Frontal cortex (tissue), 4 donors: Measurements from ENCODE around the gene ZNF593. TPM values are rescaled to one million over a fixed set of nuclear protein-coding genes. Genes with fewer than 3 reads are reported as not detected.

Experiments used
- DNase-seq, 2 donors: peaks; one replicate each; pipeline ENCODE4 v3.0.0; 2012; ENCODE audit warnings: low spot score in 2 of 2
- FAIRE-seq: peaks from 2 replicates; lab custom pipeline; 2012; peaks lifted over from hg19 to GRCh38; lab: Jason Lieb, UNC
- total RNA-seq: library from RNA; depleted of rRNA; stranded (reverse); fragments of >200 nt; gene quantifications from one replicate; pipeline ENCODE4 v1.2.3, GENCODE V29; 2014
- donor health status: control.
- donor health status: control.
- donor health status: control.

Gene ZNF593
- total RNA-seq, 1 donor from 2014 or later = 11.0 TPM

GRCh38 chr1:26190373-26190987 lies 20.8 kb downstream of the ZNF593 start, which contains the start of gene CATSPER4:
TSS of gene CATSPER4 (plus strand) at chr1:26190602. CDS start at chr1:26190628, 26 bp downstream.
- FAIRE-seq = no peak
- no peak for DNase-seq

DNA sequence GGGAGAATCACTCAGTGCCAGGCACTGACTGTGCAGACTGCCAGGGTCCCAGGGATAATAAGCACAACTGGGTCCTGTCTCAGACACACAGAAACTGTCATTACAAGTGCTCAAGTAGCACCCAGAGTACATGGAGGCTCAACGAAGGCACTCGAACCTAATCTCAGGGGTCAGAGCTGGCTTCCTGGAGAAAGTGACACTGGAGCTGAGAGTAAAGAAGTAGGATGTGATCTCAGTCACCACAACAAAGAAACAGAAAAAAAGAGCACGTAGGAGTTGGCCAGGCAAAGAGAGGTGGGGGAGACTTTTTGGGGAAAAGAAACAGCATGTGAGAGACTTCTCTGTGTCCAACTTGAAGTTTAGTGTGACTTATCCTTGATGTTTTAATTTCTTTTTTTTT lies 22.0 kb downstream of the ZNF593 start:
- no peak for FAIRE-seq
- no peak for DNase-seq

DNA sequence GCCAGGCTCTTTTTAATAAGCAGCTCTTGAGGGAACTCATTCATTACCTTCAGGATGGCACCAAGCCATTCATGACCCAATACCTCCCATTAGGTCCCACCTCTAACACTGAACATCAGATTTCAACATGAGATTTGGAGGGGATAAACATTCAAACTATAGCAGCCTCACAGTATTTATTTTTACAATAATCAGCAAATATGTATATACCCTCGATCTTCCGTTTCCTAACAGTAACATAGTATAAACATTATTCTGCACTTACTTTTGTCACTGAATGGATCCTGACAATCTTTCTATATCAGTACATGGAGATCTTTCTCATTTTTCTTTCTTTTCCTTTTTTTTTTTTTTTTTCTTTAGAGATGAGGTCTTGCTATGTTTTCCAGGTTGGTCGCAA lies 26.1 kb downstream of the ZNF593 start:
- DNase-seq = no peak
- no peak for FAIRE-seq

- DNase-seq (no peak), FAIRE-seq (no peak)
These were observed 27.6 kb downstream of the ZNF593 start for GRCh38 chr1:26197301-26197700.

DNA sequence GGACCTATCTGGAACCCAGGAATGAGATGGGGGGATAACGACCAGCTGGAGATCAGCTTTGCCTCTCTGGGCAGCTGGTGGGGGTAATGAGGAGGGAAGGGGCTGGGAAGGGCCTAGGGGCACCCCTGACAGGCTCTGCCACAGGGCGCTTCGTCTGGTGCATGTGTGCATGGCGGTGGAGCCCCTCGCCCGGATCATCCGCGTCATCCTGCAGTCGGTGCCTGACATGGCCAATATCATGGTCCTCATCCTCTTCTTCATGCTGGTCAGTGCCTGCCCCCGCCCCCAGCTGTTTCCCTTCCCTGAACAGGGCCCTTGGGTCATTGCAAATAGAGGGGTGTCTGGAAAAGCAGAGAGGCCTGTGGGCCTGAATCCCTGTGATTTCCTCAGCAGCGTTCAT lies 28.1 kb downstream of the ZNF593 start:
- FAIRE-seq (no peak), DNase-seq (no peak)

DNA sequence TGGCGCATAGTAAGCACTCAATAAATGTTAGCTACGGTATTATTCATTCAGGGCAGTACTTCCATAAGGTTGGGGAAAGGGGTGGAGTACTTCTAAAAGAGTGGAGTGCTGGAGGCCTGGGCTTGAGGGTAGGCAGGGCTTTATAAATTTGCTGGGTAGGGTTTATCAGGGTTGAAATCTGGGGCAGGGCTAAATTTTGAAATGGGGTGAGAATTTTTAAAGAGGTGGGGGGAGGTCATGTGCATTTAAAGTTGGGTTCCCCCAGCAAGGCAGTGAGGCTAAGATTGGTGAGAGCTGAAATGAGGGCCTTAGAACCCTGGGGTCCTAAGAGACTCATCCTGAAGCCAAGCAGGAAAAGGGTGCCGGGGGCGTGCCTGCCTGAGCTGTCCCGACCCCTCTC lies 30.7 kb downstream of the ZNF593 start:
- no peak for FAIRE-seq
- DNase-seq = no peak

DNA sequence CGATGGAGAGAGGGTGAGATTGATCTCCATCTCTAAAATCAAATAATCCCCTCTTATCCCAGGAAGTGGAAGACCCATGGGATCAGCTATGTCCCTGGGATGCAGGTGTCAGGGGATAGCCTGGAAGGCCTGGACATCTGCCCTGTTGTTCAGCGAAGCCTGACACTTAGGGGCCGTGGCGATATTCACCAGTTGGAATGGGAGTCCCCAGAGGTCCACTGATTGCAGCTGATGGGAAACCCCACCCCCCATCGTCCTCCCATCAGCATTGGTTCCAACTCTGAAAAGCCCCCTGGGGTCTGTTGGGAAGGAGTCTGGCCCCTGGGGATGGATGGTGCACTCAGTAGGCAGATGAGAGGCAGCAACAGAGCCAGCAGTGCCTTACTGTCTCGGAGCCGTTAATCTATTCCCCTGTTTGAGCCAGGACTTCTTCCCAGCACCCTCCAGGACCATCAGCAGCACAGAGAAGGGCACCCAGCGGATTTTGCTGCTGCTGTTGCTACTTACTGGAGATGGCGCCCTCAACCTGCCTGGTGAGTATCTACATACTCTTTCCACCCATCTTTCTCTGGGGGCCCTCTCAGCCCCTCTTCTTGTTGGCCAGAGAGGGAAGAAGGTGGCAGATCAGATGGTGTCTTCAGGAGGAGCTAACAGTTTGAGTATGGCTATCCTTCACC lies 34.1 kb downstream of the ZNF593 start:
- no peak for FAIRE-seq
- DNase-seq = no peak

- FAIRE-seq (no peak), DNase-seq (no peak)
These were observed 40.6 kb downstream of the ZNF593 start for GRCh38 chr1:26210147-26210870.

GRCh38 chr1:26212726-26213125 lies 43.0 kb downstream of the ZNF593 start:
- DNase-seq = no peak

DNA sequence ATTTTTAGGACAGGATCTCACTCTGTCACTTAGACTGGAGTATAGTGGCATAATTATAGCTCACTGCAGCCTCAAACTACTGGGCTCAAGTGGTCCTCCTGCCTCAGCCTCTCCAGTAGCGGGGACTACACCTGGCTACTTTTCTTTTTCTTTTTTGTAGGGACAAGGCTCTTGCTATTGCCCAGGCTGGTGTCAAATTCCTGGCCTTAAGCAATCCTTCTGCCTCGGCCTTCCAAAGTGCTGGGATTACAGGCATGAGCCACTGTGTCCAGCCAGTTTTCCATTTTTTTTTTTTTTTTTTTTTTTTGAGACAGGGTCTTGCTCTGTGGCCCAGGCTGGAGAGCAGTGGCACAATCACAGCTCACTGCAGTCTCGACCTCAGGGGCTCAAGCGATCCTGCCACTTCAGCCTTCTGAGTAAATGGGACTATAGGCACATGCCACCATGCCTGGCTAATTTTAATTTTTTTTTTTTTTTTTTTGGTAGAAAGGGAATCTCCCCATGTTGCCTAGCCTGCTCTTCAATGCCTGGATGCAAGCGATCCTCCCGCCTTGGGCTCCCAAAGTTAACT lies 43.7 kb downstream of the ZNF593 start:
- FAIRE-seq (no peak), DNase-seq (no peak)

More at GRCh38 chr1:26212726-26213125, 43.0 kb downstream of the ZNF593 start:
- no peak for FAIRE-seq

GRCh38 chr1:26215246-26215645 lies 45.5 kb downstream of the ZNF593 start:
- DNase-seq (no peak), FAIRE-seq (no peak)

- DNase-seq (no peak), FAIRE-seq (no peak)
These were observed 49.3 kb downstream of the ZNF593 start for GRCh38 chr1:26218906-26219494.

Other genes starting within 250 kb of the ZNF593 start
- 2.4 TPM for gene PAFAH2, start 171.8 kb upstream of the ZNF593 start, total RNA-seq
- gene EXTL1, start 148.1 kb upstream of the ZNF593 start, total RNA-seq = 1.2 TPM
- not detected for gene SLC30A2, start 123.8 kb upstream of the ZNF593 start, total RNA-seq
- not detected for gene TRIM63, start 102.3 kb upstream of the ZNF593 start, total RNA-seq
- 109 TPM for gene PDIK1L, start 58.1 kb upstream of the ZNF593 start, total RNA-seq
- gene FAM110D, start 10.8 kb upstream of the ZNF593 start, total RNA-seq = 0.82 TPM
- not detected for gene C1orf232, start 945 bp upstream of the ZNF593 start, total RNA-seq
- gene ZNF593OS, start 1.9 kb downstream of the ZNF593 start, total RNA-seq = not detected
- 3.3 TPM for gene CNKSR1, start 7.6 kb downstream of the ZNF593 start, total RNA-seq
- not detected for gene CATSPER4, start 20.7 kb downstream of the ZNF593 start, total RNA-seq
- 12.2 TPM for gene CEP85, start 64.3 kb downstream of the ZNF593 start, total RNA-seq
- 11.8 TPM for gene SH3BGRL3, start 110.2 kb downstream of the ZNF593 start, total RNA-seq
- 4.1 TPM for gene UBXN11, start 136.7 kb downstream of the ZNF593 start, total RNA-seq
- not detected for gene CD52, start 148.1 kb downstream of the ZNF593 start, total RNA-seq
- 0.41 TPM for gene CRYBG2, start 184.2 kb downstream of the ZNF593 start, total RNA-seq
- gene ZNF683, start 202.8 kb downstream of the ZNF593 start, total RNA-seq = not detected
- not detected for gene LIN28A, start 240.9 kb downstream of the ZNF593 start, total RNA-seq